ENCODE results near the gene CA6.
"Not testable (repeated sequence)": the region's sequence is repeated elsewhere in the genome, so short reads cannot be mapped to it uniquely, and the experiment has no call there.

CA6 gene

GRCh38 chr1:9004700-9005394 is 59.2 kb downstream of the CA6 start:
- DNase-seq (ENCODE audit: low spot score) = peak; percentile 52

GRCh38 chr1:9005395-9005708 is 59.7 kb downstream of the CA6 start:
- no peak for DNase-seq (ENCODE audit: low spot score)

GRCh38 chr1:9006956-9007615 is 61.4 kb downstream of the CA6 start:
- DNase-seq (ENCODE audit: low spot score) = no peak

GRCh38 chr1:9008236-9008635 is 62.6 kb downstream of the CA6 start:
- DNase-seq (ENCODE audit: low spot score) = no peak

GRCh38 chr1:9009438-9010370 is 64.0 kb downstream of the CA6 start:
- no peak for DNase-seq (ENCODE audit: low spot score)

GRCh38 chr1:9010781-9011323 is 65.2 kb downstream of the CA6 start:
- no peak for DNase-seq (ENCODE audit: low spot score)

- DNase-seq (ENCODE audit: low spot score) = no peak
Observed at GRCh38 chr1:9013819-9014218, 68.2 kb downstream of the CA6 start.

GRCh38 chr1:9014475-9015375 is 69.1 kb downstream of the CA6 start:
- DNase-seq (ENCODE audit: low spot score) = no peak

GRCh38 chr1:9016455-9016854 is 70.8 kb downstream of the CA6 start:
- no peak for DNase-seq (ENCODE audit: low spot score)

- no peak for DNase-seq (ENCODE audit: low spot score)
Observed at GRCh38 chr1:9018333-9018732, 72.7 kb downstream of the CA6 start.

GRCh38 chr1:9019896-9020295 is 74.2 kb downstream of the CA6 start:
- no peak for DNase-seq (ENCODE audit: low spot score)

GRCh38 chr1:9020305-9020704 is 74.6 kb downstream of the CA6 start:
- DNase-seq (ENCODE audit: low spot score) = no peak

- not testable (repeated sequence) for DNase-seq (ENCODE audit: low spot score)
Observed at GRCh38 chr1:9022026-9022738, 76.5 kb downstream of the CA6 start.

- DNase-seq (ENCODE audit: low spot score) = no peak
Observed at GRCh38 chr1:9022773-9023172, 77.1 kb downstream of the CA6 start.
